ENCODE results near the gene SMURF1. TPM values are rescaled to one million over a fixed set of nuclear protein-coding genes. Genes with fewer than 3 reads are reported as not detected.

SMURF1 gene
- total and polyA plus RNA-seq, 2 of the 8 experiments (the other 6 are each of a cell fraction or from before 2014, with no cell fraction given), result 9.6 to 24.5 TPM

DNA sequence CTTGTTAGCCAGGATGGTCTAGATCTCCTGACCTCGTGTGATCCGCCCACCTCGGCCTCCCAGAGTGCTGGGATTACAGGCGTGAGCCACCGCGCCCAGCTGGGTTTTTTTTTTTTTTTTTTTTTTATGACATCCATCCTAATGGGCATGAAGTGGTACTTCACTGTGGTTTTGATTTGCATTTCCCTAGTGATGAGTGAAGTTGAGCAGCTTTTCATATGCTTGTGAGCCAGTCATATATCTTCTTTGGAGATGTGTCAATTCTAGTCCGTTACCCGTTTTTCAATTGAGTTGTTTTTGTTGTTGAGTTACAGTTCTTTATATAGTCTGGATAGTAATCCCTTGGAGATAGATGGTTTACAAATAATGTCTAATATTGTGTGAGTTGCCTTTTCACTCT is 127.7 kb downstream of the SMURF1 start:
- Histone ChIP-seq H3K36me3 (ENCODE audit: control insufficient read depth in 2 of 4, insufficient read depth in 4 of 4, low read length in 3 of 4) (peaks cover 15 to 47% (median 34%) of the 10 kb centered on the region in 4 experiments; a peak in 6 of 8 replicates), H3K27ac (ENCODE audit: low read depth, low read length) (no peak overlapping the region), H4K91ac (replicated peaks; ENCODE audit: insufficient read length, low read length) (no peak overlapping the region), H3K23ac (ENCODE audit: insufficient read length) (no peak overlapping the region), H2AK5ac (ENCODE audit: low read depth, low read length) (no peak overlapping the region), H2BK20ac (ENCODE audit: low read length) (no peak overlapping the region), H3K9me3 (ENCODE audit: insufficient read depth in 2 of 2, low read depth in 1 of 2, low read length in 1 of 2) (no peaks in the 10 kb centered on the region), H3K4me3 (ENCODE audit: extremely low read depth in 1 of 4, insufficient read depth in 2 of 4, low read depth in 3 of 4, low read length in 4 of 4) (no peak overlapping the region), H3K4me1 (replicated peaks in 1 of 4; ENCODE audit: control insufficient read depth in 3 of 4, insufficient read depth in 4 of 4, low read length in 3 of 4) (no peaks in the 10 kb centered on the region), H3K14ac (ENCODE audit: insufficient read length) (no peak overlapping the region), H3K56ac (replicated peaks; ENCODE audit: insufficient read length, low read depth, low read length) (no peak overlapping the region), H2AFZ (ENCODE audit: low read length) (no peak overlapping the region), H2BK12ac (ENCODE audit: low read depth, low read length) (no peak overlapping the region), H3K79me2 (ENCODE audit: control insufficient read depth in 1 of 2, insufficient read depth in 2 of 2, low read length in 2 of 2) (peaks cover 0 to 5% of the 10 kb centered on the region in 2 experiments; a peak in 1 of 4 replicates), H4K20me1 (replicated peaks in 1 of 2; ENCODE audit: control insufficient read depth in 1 of 2, insufficient read depth in 2 of 2, low read length in 2 of 2) (peaks cover 0 to 1% of the 10 kb centered on the region in 2 experiments), H3K9ac (replicated peaks in 1 of 4; ENCODE audit: extremely low read depth in 1 of 4, low read depth in 3 of 4, low read length in 3 of 4) (no peak overlapping the region), H3K4ac (replicated peaks; ENCODE audit: insufficient read length, low read depth, low read length) (no peak overlapping the region), H3K27me3 (replicated peaks in 1 of 4; ENCODE audit: control insufficient read depth in 3 of 4, extremely low read depth in 1 of 4, insufficient read depth in 3 of 4, low read length in 3 of 4) (no peaks in the 10 kb centered on the region), H4K8ac (ENCODE audit: extremely low read depth, insufficient read depth, low read length) (no peak overlapping the region), H2BK15ac (ENCODE audit: low read length) (no peak overlapping the region), H3K18ac (ENCODE audit: extremely low read depth, low read length) (no peak overlapping the region), H3K23me2 (ENCODE audit: low read depth, low read length) (no peaks in the 10 kb centered on the region), H3K4me2 (ENCODE audit: insufficient read depth in 1 of 2, low read depth in 2 of 2, low read length in 2 of 2) (no peak overlapping the region), H3K79me1 (ENCODE audit: low read depth, low read length) (no peaks in the 10 kb centered on the region; the same call in 1 of the 2 replicates), H2BK5ac (ENCODE audit: low read depth, low read length) (no peak overlapping the region), H4K5ac (ENCODE audit: insufficient read length, low read depth, low read length) (no peak overlapping the region), H2BK120ac (replicated peaks; ENCODE audit: low read depth, low read length) (no peak overlapping the region)
- 91% methylated on average over 8 of the region's 8 CpGs; no CpG with 5 or more reads in 1 of the 2 experiments for WGBS, 2 experiments (ENCODE audit: extremely low coverage in 1 of 2, insufficient coverage in 1 of 2, insufficient read length in 1 of 2, insufficient replicate concordance in 2 of 2, low coverage in 1 of 2, low lambda C conversion rate in 2 of 2, missing lambda C conversion rate in 1 of 2)
- ChIA-PET POLR2A (ENCODE audit: partially characterized antibody) (interaction anchor here (1.1 to 1.6 kb wide), 2 partner anchors 10 to 11 kb away, joined by 3 to 7 read pairs; no protein-coding TSS in a partner anchor), CTCF (ENCODE audit: partially characterized antibody) (interaction anchor here (0.6 kb wide), 1 partner anchor 38 kb away, joined by 5 read pairs; no protein-coding TSS in a partner anchor)
- TF ChIP-seq POLR2AphosphoS5 (IDR thresholded peaks at IDR 0.05; ENCODE audit: low read depth, low read length) (no peak), FOSL1 (IDR thresholded peaks at IDR 0.05; ENCODE audit: insufficient read depth, low read depth, low read length) (no peak), SP4 (IDR thresholded peaks at IDR 0.05; ENCODE audit: low read length) (no peak), RFX5 (IDR thresholded peaks at IDR 0.05; ENCODE audit: borderline replicate concordance, low read depth, low read length) (no peak), KDM1A (IDR thresholded peaks at IDR 0.05; ENCODE audit: borderline replicate concordance, low read length) (no peak)
- FAIRE-seq, result no peak
- DNase-seq (ENCODE audit: low read depth in 1 of 2, low spot score in 2 of 2), result no peak

Data from H1 (cell line).